ENCODE results near the gene ARFGAP1. TPM values are rescaled to one million over a fixed set of nuclear protein-coding genes. Genes with fewer than 3 reads are reported as not detected.

ARFGAP1 gene
- total RNA-seq: 85.5 and 109 TPM in 2 replicates

GRCh38 chr20:63272105-63273058 is at the start of gene ARFGAP1:
ARFGAP1 (plus strand) TSS chr20:63272813; CDS start chr20:63275581, 2,768 bp downstream.
- DNase-seq (ENCODE audit: low read depth): peak; percentile 93

GRCh38 chr20:63223121-63223825 is 49.3 kb upstream of the ARFGAP1 start:
- no peak overlapping the region for H3K4me3 ChIP-seq (ENCODE audit: low read depth, low read length)
- peak; percentile 81 for TF ChIP-seq CTCF (IDR thresholded peaks at IDR 0.05; ENCODE audit: insufficient read depth, low read depth, low read length)
- DNase-seq (ENCODE audit: low read depth): peak; percentile 47

More at GRCh38 chr20:63272105-63273058, at the start of gene ARFGAP1:
- no peak for TF ChIP-seq CTCF (IDR thresholded peaks at IDR 0.05; ENCODE audit: insufficient read depth, low read depth, low read length)
- peak within 1 kb of the TSS; percentile 96 for H3K4me3 ChIP-seq (ENCODE audit: low read depth, low read length)

- DNase-seq (ENCODE audit: low read depth): no peak
- no peak overlapping the region for H3K4me3 ChIP-seq (ENCODE audit: low read depth, low read length)
- TF ChIP-seq CTCF (IDR thresholded peaks at IDR 0.05; ENCODE audit: insufficient read depth, low read depth, low read length): no peak
Measured at GRCh38 chr20:63223826-63224207, 48.8 kb upstream of the ARFGAP1 start.

GRCh38 chr20:63224412-63225081 is 48.1 kb upstream of the ARFGAP1 start:
- H3K4me3 ChIP-seq (ENCODE audit: low read depth, low read length): no peak overlapping the region
- peak; percentile 69 for DNase-seq (ENCODE audit: low read depth)
- TF ChIP-seq CTCF (IDR thresholded peaks at IDR 0.05; ENCODE audit: insufficient read depth, low read depth, low read length): peak; percentile 24

GRCh38 chr20:63225082-63225454 is 47.5 kb upstream of the ARFGAP1 start:
- no peak for TF ChIP-seq CTCF (IDR thresholded peaks at IDR 0.05; ENCODE audit: insufficient read depth, low read depth, low read length)
- no peak overlapping the region for H3K4me3 ChIP-seq (ENCODE audit: low read depth, low read length)
- DNase-seq (ENCODE audit: low read depth): no peak

- no peak for DNase-seq (ENCODE audit: low read depth)
- no peak overlapping the region for H3K4me3 ChIP-seq (ENCODE audit: low read depth, low read length)
- no peak for TF ChIP-seq CTCF (IDR thresholded peaks at IDR 0.05; ENCODE audit: insufficient read depth, low read depth, low read length)
Measured at GRCh38 chr20:63226042-63226943, 46.3 kb upstream of the ARFGAP1 start.
